H1 (cell line): Measurements from ENCODE around the gene PPP1R3F. TPM values are rescaled to one million over a fixed set of nuclear protein-coding genes. Genes with fewer than 3 reads are reported as not detected.

Source experiments
- CREB1 ChIP-seq: IDR thresholded peaks from 2 replicates; pipeline ENCODE4 v1.6.1; 2012; ENCODE audit warnings: inconsistent platforms
- EZH2 ChIP-seq: fragments of 200-600 bp; sonication (generic); IDR thresholded peaks from 2 replicates; pipeline ENCODE4 v1.7.1; 2012; ENCODE audit warnings: low read depth, mild to moderate bottlenecking, moderate library complexity, low read length, inconsistent platforms; ENCODE audit not compliant: severe bottlenecking
- GTF2F1 ChIP-seq: IDR thresholded peaks from 2 replicates; pipeline ENCODE4 v1.6.1; 2012; ENCODE audit warnings: low read depth, low read length, improper control_type of control experiment, borderline replicate concordance
- HDAC6 ChIP-seq: IDR thresholded peaks from one replicate; pipeline ENCODE4 v1.7.1; 2012; ENCODE audit warnings: low read depth, mild to moderate bottlenecking, inconsistent platforms, low read length, moderate library complexity
- NRF1 ChIP-seq: IDR thresholded peaks from 2 replicates; pipeline ENCODE4 v1.6.1; 2011; ENCODE audit warnings: mild to moderate bottlenecking, low read depth, low read length, improper control_type of control experiment
- TAF1 ChIP-seq: IDR thresholded peaks from 2 replicates; pipeline ENCODE4 v1.6.1; 2011; ENCODE audit warnings: mild to moderate bottlenecking, low read depth, low read length
- polyA plus RNA-seq, 7 experiments: library from polyadenylated mRNA; depleted of rRNA in 3 of 7; stranded (reverse) in 5 of 7; unstranded in 2 of 7; fragments of >200 nt in 5 of 7; fragments of 200-250 nt in 2 of 7; gene quantifications; 1 replicate in 5 of 7; 2 replicates in 1 of 7; 4 replicates in 1 of 7; pipeline versions ENCODE4 v1.2.1 to v1.2.3, GENCODE V29; 2011 to 2013; ENCODE audit warnings: missing spikeins in 2 of 7, mixed read lengths in 2 of 7
- total RNA-seq: library from RNA; stranded (reverse); fragmentation: NEBNext Ultra II Directional; extraction: Animal tissue kit (Norgen Biotek cat#: 25700); gene quantifications from 2 replicates; pipeline ENCODE4 v1.2.1, GENCODE V29; 2021

The PPP1R3F gene
- total and polyA plus RNA-seq, 2 of the 8 experiments (the other 6 are each of a cell fraction or from before 2014, with no cell fraction given): 5.1 to 6.8 TPM

DNA sequence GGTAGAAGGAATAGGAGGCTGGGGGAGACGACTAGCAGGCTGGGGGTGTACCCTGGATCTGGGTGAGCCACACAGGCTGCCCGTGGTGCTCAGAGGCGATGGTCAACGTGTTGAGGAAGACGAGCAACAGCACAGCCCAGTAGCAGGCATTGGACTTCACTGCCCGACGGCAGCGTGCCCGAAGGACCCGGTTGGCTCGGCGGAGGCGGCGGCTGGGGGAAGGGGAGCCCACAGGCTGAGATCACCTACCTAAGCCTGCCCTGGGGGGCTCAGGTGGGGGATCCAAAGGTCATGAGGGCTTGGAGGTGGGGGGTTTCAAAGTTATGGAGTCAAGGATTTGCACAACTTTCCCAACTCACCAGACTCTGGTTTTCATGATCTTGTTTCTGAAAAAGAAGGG lies 43.7 kb upstream of the PPP1R3F start (continued):
- no peak for TF ChIP-seq GTF2F1
- TF ChIP-seq TAF1: no peak
- no peak for TF ChIP-seq EZH2
- TF ChIP-seq HDAC6: no peak
- no peak for TF ChIP-seq CREB1
- TF ChIP-seq NRF1: no peak
